Measurements from ENCODE around the gene SMG9.
"Not testable (repeated sequence)": the region's sequence is repeated elsewhere in the genome, so short reads cannot be mapped to it uniquely, and the experiment has no call there.

Gene SMG9

GRCh38 chr19:43779820-43780219 is 25.1 kb upstream of the SMG9 start:
- no peak for FAIRE-seq

GRCh38 chr19:43779147-43779819 is 24.5 kb upstream of the SMG9 start:
- no peak for FAIRE-seq

- no peak for FAIRE-seq
These were observed 23.9 kb upstream of the SMG9 start for GRCh38 chr19:43778651-43779050.

- no peak for FAIRE-seq
These were observed 22.5 kb upstream of the SMG9 start for GRCh38 chr19:43777163-43777695.

- no peak for FAIRE-seq
These were observed 21.5 kb upstream of the SMG9 start for GRCh38 chr19:43776286-43776685.

- FAIRE-seq: no peak
These were observed 20.6 kb upstream of the SMG9 start for GRCh38 chr19:43775299-43775890.

GRCh38 chr19:43774940-43775258 is 20.1 kb upstream of the SMG9 start:
- not testable (repeated sequence) for FAIRE-seq

- no peak for FAIRE-seq
These were observed 19.6 kb upstream of the SMG9 start for GRCh38 chr19:43774103-43774939.

- FAIRE-seq: no peak
These were observed 19.0 kb upstream of the SMG9 start for GRCh38 chr19:43773725-43774102.

GRCh38 chr19:43769256-43769655 is 14.5 kb upstream of the SMG9 start:
- no peak for FAIRE-seq

GRCh38 chr19:43768273-43769050 is 13.7 kb upstream of the SMG9 start:
- FAIRE-seq: no peak

- FAIRE-seq: no peak
These were observed 13.1 kb upstream of the SMG9 start for GRCh38 chr19:43767818-43768217.

- no peak for FAIRE-seq
These were observed 12.6 kb upstream of the SMG9 start for GRCh38 chr19:43767316-43767715.

GRCh38 chr19:43766755-43767043 is 11.9 kb upstream of the SMG9 start:
- FAIRE-seq: no peak

- FAIRE-seq: no peak
These were observed 10.5 kb upstream of the SMG9 start for GRCh38 chr19:43765109-43765876.

- FAIRE-seq: not testable (repeated sequence)
These were observed 9.9 kb upstream of the SMG9 start for GRCh38 chr19:43764684-43765083.

- FAIRE-seq: no peak
These were observed 8.7 kb upstream of the SMG9 start for GRCh38 chr19:43763473-43763939.

- FAIRE-seq: no peak
These were observed 8.1 kb upstream of the SMG9 start for GRCh38 chr19:43762814-43763213.

GRCh38 chr19:43760941-43761340 is 6.2 kb upstream of the SMG9 start:
- no peak for FAIRE-seq

- FAIRE-seq: no peak
These were observed 4.8 kb upstream of the SMG9 start for GRCh38 chr19:43759515-43759914.

- peak; percentile 78 for FAIRE-seq
These were observed 567 bp upstream of the SMG9 start for GRCh38 chr19:43755256-43755801.

GRCh38 chr19:43754253-43754502 is 584 bp downstream of the SMG9 start:
- no peak for FAIRE-seq

Data from endometrium (tissue), 2 donors.